ENCODE results near the gene HYAL2.

GRCh38 chr3:50324351-50325112 is 2.0 kb upstream of the HYAL2 start:
- TF ChIP-seq CTCF (IDR thresholded peaks at IDR 0.05; ENCODE audit: insufficient read depth, low read length, poor library complexity, severe bottlenecking) (peak; percentile 60), EZH2phosphoT487 (conservative IDR thresholded peaks at IDR 0.05; ENCODE audit: low read length) (no peak)
